GM18519 (cell line): ENCODE measurements around the gene FAM83D.
"Not testable (repeated sequence)": the region's sequence is repeated elsewhere in the genome, so short reads cannot be mapped to it uniquely, and the experiment has no call there.

Experiments
- ATAC-seq: cut with Tn5 transposase; IDR thresholded peaks from one replicate; pipeline ENCODE4 v1.9.1; 2021; ENCODE audit warnings: mild to moderate bottlenecking, moderate library complexity; ENCODE audit not compliant: unreplicated experiment, low FRiP score

The FAM83D gene

GRCh38 chr20:38932457-38933120 is 6.4 kb downstream of the FAM83D start:
- no peak for ATAC-seq

GRCh38 chr20:38934530-38934929 is 8.3 kb downstream of the FAM83D start:
- no peak for ATAC-seq

GRCh38 chr20:38935285-38935684 is 9.1 kb downstream of the FAM83D start:
- ATAC-seq = no peak

- ATAC-seq = no peak
Measured at GRCh38 chr20:38935967-38936407, 9.8 kb downstream of the FAM83D start.

- no peak for ATAC-seq
Measured at GRCh38 chr20:38937000-38937399, 10.8 kb downstream of the FAM83D start.

- no peak for ATAC-seq
Measured at GRCh38 chr20:38937978-38938473, 11.8 kb downstream of the FAM83D start.

GRCh38 chr20:38939686-38940085 is 13.5 kb downstream of the FAM83D start:
- ATAC-seq = no peak

- no peak for ATAC-seq
Measured at GRCh38 chr20:38940644-38941043, 14.4 kb downstream of the FAM83D start.

GRCh38 chr20:38941726-38942389 is 15.6 kb downstream of the FAM83D start:
- ATAC-seq = no peak

GRCh38 chr20:38945012-38945411 is 18.8 kb downstream of the FAM83D start:
- ATAC-seq = no peak

- ATAC-seq = no peak
Measured at GRCh38 chr20:38946836-38947235, 20.6 kb downstream of the FAM83D start.

- ATAC-seq = no peak
Measured at GRCh38 chr20:38947931-38948362, 21.7 kb downstream of the FAM83D start.

GRCh38 chr20:38950254-38950653 is 24.0 kb downstream of the FAM83D start:
- no peak for ATAC-seq

- no peak for ATAC-seq
Measured at GRCh38 chr20:38951611-38952010, 25.4 kb downstream of the FAM83D start.

- ATAC-seq = no peak
Measured at GRCh38 chr20:38952153-38952552, 25.9 kb downstream of the FAM83D start.

GRCh38 chr20:38953630-38954340 is 27.6 kb downstream of the FAM83D start:
- no peak for ATAC-seq

- no peak for ATAC-seq
Measured at GRCh38 chr20:38957235-38957876, 31.1 kb downstream of the FAM83D start.

- no peak for ATAC-seq
Measured at GRCh38 chr20:38957915-38958485, 31.8 kb downstream of the FAM83D start.

GRCh38 chr20:38960187-38960687 is 34.0 kb downstream of the FAM83D start:
- not testable (repeated sequence) for ATAC-seq

GRCh38 chr20:38961530-38962043 is 35.4 kb downstream of the FAM83D start:
- no peak for ATAC-seq
